ENCODE measurements around the gene MTMR2. TPM values are rescaled to one million over a fixed set of nuclear protein-coding genes. Genes with fewer than 3 reads are reported as not detected.

Gene MTMR2
- total RNA-seq, 1 experiment from 2014 or later: 29.1 TPM

DNA sequence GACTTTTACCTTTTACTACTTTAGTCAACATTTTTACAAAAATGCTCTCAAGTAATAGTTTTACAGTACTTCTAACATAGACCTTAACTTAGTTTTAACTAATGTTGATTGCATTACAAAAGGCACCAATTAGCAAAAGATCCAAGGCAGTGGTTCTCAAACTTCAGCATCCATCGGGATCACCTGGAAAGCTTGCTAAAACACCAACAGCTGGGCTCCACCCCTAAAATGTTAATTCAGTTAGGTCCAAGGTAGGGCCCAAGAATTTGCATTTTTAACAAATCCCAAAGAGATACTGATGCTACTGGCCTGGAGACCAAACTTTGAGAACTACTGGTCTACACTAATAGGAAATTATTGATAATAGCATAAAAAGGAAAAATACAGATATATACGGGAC is 5.9 kb downstream of the MTMR2 start:
- Histone ChIP-seq H3K27ac (ENCODE audit: low read depth, low read length) (no peak overlapping the region), H3K9me2 (ENCODE audit: insufficient read depth) (no peaks in the 10 kb centered on the region), H3K4me3 (replicated peaks in 1 of 2; ENCODE audit: low read depth in 1 of 2, low read length in 2 of 2) (no peak overlapping the region), H3K9ac (ENCODE audit: low read length) (no peak overlapping the region), H3K4me2 (ENCODE audit: low read length) (no peak overlapping the region), H2AFZ (ENCODE audit: low read depth, low read length, poor library complexity, severe bottlenecking) (no peak overlapping the region), H3K79me2 (ENCODE audit: insufficient read depth, low read length) (peaks cover 87% of the 10 kb centered on the region), H3K36me3 (ENCODE audit: control insufficient read depth in 1 of 2, insufficient read depth in 2 of 2, low read length in 2 of 2) (no peaks in the 10 kb centered on the region), H3K9me3 (ENCODE audit: control insufficient read depth in 1 of 2, insufficient read depth in 1 of 2, low read depth in 1 of 2, low read length in 2 of 2) (no peaks in the 10 kb centered on the region), H3K27me3 (ENCODE audit: insufficient read depth, low read length) (no peaks in the 10 kb centered on the region), H3K4me1 (ENCODE audit: control insufficient read depth in 1 of 2, insufficient read depth in 2 of 2, low read length in 2 of 2) (peaks cover 0 to 2% of the 10 kb centered on the region in 2 experiments; a peak in 1 of 4 replicates), H4K20me1 (ENCODE audit: insufficient read depth) (no peaks in the 10 kb centered on the region)
- TF ChIP-seq, protein P1, sequence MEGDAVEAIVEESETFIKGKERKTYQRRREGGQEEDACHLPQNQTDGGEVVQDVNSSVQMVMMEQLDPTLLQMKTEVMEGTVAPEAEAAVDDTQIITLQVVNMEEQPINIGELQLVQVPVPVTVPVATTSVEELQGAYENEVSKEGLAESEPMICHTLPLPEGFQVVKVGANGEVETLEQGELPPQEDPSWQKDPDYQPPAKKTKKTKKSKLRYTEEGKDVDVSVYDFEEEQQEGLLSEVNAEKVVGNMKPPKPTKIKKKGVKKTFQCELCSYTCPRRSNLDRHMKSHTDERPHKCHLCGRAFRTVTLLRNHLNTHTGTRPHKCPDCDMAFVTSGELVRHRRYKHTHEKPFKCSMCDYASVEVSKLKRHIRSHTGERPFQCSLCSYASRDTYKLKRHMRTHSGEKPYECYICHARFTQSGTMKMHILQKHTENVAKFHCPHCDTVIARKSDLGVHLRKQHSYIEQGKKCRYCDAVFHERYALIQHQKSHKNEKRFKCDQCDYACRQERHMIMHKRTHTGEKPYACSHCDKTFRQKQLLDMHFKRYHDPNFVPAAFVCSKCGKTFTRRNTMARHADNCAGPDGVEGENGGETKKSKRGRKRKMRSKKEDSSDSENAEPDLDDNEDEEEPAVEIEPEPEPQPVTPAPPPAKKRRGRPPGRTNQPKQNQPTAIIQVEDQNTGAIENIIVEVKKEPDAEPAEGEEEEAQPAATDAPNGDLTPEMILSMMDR (IDR thresholded peaks at IDR 0.05 in 2 of 3, conservative IDR thresholded peaks at IDR 0.05 in 1 of 3; ENCODE audit: borderline replicate concordance in 1 of 3, insufficient read depth in 1 of 3, low read depth in 2 of 3, low read length in 2 of 3): no peak
- TF ChIP-seq EZH2phosphoT487 (IDR thresholded peaks at IDR 0.05; ENCODE audit: borderline replicate concordance) (no peak), FOSL1 (IDR thresholded peaks at IDR 0.05; ENCODE audit: low read depth) (no peak), POLR2AphosphoS5 (IDR thresholded peaks at IDR 0.05; ENCODE audit: low read depth, low read length) (no peak), SP1 (IDR thresholded peaks at IDR 0.05; ENCODE audit: low read depth) (no peak), TCF7L2 (IDR thresholded peaks at IDR 0.05; ENCODE audit: borderline replicate concordance, extremely low read depth, insufficient read depth, insufficient read length) (no peak), JUND (IDR thresholded peaks at IDR 0.05) (no peak)
- TF ChIP-seq, protein P2, sequence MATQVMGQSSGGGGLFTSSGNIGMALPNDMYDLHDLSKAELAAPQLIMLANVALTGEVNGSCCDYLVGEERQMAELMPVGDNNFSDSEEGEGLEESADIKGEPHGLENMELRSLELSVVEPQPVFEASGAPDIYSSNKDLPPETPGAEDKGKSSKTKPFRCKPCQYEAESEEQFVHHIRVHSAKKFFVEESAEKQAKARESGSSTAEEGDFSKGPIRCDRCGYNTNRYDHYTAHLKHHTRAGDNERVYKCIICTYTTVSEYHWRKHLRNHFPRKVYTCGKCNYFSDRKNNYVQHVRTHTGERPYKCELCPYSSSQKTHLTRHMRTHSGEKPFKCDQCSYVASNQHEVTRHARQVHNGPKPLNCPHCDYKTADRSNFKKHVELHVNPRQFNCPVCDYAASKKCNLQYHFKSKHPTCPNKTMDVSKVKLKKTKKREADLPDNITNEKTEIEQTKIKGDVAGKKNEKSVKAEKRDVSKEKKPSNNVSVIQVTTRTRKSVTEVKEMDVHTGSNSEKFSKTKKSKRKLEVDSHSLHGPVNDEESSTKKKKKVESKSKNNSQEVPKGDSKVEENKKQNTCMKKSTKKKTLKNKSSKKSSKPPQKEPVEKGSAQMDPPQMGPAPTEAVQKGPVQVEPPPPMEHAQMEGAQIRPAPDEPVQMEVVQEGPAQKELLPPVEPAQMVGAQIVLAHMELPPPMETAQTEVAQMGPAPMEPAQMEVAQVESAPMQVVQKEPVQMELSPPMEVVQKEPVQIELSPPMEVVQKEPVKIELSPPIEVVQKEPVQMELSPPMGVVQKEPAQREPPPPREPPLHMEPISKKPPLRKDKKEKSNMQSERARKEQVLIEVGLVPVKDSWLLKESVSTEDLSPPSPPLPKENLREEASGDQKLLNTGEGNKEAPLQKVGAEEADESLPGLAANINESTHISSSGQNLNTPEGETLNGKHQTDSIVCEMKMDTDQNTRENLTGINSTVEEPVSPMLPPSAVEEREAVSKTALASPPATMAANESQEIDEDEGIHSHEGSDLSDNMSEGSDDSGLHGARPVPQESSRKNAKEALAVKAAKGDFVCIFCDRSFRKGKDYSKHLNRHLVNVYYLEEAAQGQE (IDR thresholded peaks at IDR 0.05; ENCODE audit: low read depth): no peak
- POLR2A ChIA-PET: no interaction called here
- CTCF ChIA-PET: no interaction called here
- BruUV-seq (replicated peaks): no TSS peak
- RAD21 ChIA-PET (ENCODE audit: low non-redundant PET in 1 of 2, low total read pairs in 2 of 2, uncharacterized antibody in 2 of 2, unreplicated experiment in 2 of 2): no interaction called here
- intact Hi-C loops (cut with micrococcal nuclease): no loop called here
- ATAC-seq: no peak
- no peak for DNase-seq (ENCODE audit: low read depth, low spot score)
